Measurements from ENCODE around the gene SYNGAP1.
A peak's percentile ranks its signal among the peaks of the same experiment; 100 is the strongest.
"Not testable (repeated sequence)": the region's sequence is repeated elsewhere in the genome, so short reads cannot be mapped to it uniquely, and the experiment has no call there.

The SYNGAP1 gene

GRCh38 chr6:33440649-33441309 lies 20.9 kb downstream of the SYNGAP1 start:
- DNase-seq: no peak

- DNase-seq: no peak
These were observed 21.6 kb downstream of the SYNGAP1 start for GRCh38 chr6:33441457-33441856.

DNA sequence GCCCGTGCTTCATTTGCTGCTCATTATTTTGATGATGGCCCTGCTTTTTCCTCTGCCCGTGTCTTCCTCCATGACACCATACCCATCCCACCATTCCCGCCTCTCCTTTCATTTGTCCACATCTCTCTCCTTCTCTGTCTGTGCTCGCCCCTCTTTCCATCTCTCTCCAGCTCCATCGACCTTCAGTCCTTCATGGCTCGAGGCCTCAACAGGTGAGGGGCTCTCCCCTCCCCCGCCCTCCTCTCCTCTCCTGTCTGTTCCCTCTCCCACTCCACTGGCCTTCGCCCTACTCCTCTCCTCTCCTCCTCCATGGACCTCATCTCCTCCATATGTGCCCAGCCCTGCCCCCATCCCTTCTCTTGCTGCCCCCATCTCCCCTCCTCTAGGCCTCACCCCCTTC lies 22.4 kb downstream of the SYNGAP1 start:
- no peak for DNase-seq

DNA sequence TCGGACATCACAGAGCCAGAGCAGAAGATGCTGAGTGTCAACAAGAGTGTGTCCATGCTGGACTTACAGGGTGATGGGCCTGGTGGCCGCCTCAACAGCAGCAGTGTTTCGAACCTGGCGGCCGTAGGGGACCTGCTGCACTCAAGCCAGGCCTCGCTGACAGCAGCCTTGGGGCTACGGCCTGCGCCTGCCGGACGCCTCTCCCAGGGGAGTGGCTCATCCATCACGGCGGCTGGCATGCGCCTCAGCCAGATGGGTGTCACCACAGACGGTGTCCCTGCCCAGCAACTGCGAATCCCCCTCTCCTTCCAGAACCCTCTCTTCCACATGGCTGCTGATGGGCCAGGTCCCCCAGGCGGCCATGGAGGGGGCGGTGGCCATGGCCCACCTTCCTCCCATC lies 23.2 kb downstream of the SYNGAP1 start:
- no peak for DNase-seq

- DNase-seq: no peak
These were observed 24.0 kb downstream of the SYNGAP1 start for GRCh38 chr6:33443619-33444504.

DNA sequence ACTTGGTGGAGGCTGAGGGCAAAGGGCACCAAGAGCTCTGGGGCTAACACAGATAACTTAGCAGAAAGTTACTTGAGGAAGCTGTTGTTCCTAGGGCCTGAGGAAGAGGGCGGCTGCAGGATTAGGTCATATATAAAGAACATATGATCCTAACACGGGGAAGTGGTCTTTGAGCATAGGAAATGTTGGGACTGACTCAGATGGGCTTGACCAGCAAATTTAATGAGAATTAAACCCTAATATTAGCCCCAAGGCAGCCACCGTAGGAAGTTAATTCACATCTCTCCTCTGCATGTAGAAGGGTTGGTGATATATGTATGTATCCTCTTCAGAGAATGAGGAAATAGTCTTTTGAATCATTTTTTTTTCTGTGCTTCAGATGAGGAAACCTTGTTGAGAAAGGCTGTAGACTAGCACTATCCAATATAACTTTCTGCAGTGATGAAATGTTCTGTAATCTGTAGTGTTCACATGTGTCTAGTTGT lies 25.3 kb downstream of the SYNGAP1 start:
- DNase-seq: no peak

- no peak for DNase-seq
These were observed 26.5 kb downstream of the SYNGAP1 start for GRCh38 chr6:33446356-33446755.

GRCh38 chr6:33450434-33450833 lies 30.6 kb downstream of the SYNGAP1 start:
- no peak for DNase-seq

GRCh38 chr6:33451606-33452005 lies 31.7 kb downstream of the SYNGAP1 start:
- DNase-seq: no peak

DNA sequence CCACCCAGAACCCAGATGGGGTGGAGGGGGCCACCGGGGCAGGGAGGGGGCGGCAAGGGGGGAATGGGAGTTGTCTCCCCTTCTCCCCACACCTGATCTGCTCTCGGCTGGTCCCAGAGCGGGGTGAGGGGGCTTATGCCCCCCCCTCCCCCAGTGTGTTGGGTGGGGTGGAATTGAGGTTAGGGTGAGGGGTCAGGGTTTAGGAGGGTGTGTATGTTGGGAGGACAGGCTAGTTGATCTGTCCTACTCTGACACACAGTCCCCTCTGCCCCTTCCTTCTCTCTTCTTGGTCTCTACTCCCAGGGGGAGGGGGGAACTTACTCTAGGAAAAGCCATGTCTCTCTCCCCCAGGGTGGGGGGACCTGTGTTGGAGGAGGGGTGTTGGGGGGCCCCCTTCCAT lies 32.6 kb downstream of the SYNGAP1 start:
- DNase-seq: no peak

- DNase-seq: no peak
These were observed 33.6 kb downstream of the SYNGAP1 start for GRCh38 chr6:33453393-33454008.

GRCh38 chr6:33454009-33454946 lies 34.4 kb downstream of the SYNGAP1 start, which contains the start of gene ZBTB9:
Gene ZBTB9, plus strand, starts transcription at chr6:33454576. Its CDS starts 525 bp downstream, at chr6:33455101.
- DNase-seq: peak; percentile 95

- DNase-seq: no peak
These were observed 35.2 kb downstream of the SYNGAP1 start for GRCh38 chr6:33455051-33455450.

DNA sequence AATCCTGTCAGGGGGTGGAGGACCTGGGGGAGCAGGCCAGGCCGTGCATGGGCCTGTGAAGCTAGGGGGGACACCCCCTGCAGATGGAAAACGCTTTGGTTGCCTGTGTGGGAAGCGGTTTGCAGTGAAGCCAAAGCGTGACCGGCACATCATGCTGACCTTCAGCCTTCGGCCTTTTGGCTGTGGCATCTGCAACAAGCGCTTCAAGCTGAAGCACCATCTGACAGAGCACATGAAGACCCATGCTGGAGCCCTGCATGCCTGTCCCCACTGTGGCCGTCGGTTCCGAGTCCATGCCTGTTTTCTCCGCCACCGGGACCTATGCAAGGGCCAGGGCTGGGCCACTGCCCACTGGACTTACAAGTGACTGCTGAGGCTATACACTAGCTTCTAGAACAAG lies 36.3 kb downstream of the SYNGAP1 start:
- DNase-seq: no peak

- no peak for DNase-seq
These were observed 38.8 kb downstream of the SYNGAP1 start for GRCh38 chr6:33458676-33459075.

GRCh38 chr6:33459226-33459625 lies 39.4 kb downstream of the SYNGAP1 start:
- DNase-seq: no peak

DNA sequence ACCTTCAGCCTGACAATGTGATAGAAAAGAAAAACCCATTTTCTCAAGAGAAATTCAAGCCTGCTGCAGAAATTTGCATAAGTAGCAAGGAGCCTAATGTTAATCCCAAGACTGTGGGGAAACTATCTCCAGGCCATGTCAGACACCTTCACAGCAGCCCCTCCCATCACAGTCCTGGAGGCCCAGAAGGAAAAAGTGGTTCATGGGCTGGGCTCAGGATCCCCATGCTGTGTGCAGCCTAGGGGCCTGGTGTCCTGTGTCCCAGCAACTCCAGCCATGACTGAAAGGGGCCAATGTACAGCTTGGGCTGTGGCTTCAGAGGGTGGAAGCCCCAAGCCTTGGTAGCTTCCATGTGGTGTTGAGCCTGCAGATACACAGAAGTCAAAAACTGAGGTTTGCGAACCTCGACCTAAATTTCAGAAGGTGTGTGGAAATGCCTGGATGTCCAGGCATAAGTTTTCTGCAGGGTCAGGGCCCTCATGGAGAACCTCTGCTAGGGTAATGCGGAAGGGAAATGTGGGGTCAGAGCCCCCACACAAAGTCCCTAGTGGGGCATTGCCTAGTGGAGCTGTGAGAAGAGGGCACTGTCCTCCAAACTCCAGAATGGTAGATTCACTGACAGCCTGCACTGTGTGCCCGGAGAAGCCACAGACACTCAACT lies 46.3 kb downstream of the SYNGAP1 start:
- no peak for DNase-seq

DNA sequence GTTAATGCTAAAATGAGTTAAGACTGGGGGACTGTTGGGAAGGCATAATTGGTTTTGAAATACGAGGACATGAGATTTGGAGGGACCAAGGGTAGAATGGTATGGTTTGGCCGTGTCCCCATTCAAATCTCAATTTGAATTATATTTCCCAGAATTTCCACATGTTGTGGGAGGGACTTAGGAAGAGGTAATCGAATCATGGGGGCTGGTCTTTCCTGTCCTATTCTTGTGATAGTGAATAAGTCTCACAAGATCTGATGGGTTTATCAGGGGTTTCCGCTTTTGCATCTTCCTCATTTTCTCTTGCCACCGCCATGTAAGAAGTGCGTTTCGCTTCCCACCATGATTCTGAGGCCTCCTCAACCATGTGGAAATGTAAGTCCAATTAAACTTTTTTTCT lies 47.2 kb downstream of the SYNGAP1 start:
- DNase-seq: no peak

GRCh38 chr6:33469661-33470060 lies 49.8 kb downstream of the SYNGAP1 start:
- no peak for DNase-seq

- DNase-seq: no peak
These were observed 58.0 kb downstream of the SYNGAP1 start for GRCh38 chr6:33477864-33478263.

- no peak for DNase-seq
These were observed 61.3 kb downstream of the SYNGAP1 start for GRCh38 chr6:33481192-33481591.

- not testable (repeated sequence) for DNase-seq
These were observed 62.8 kb downstream of the SYNGAP1 start for GRCh38 chr6:33482620-33483019.

Data from CD4-positive, alpha-beta T cell treated with Interleukin-4 for 4 hours (primary cell).